GM12864 (cell line): Measurements from ENCODE around the gene FTL.
"Not testable (repeated sequence)": the region's sequence is repeated elsewhere in the genome, so short reads cannot be mapped to it uniquely, and the experiment has no call there.

ENCODE experiments used
- DNase-seq: peaks from one replicate; pipeline ENCODE4 v3.0.0-alpha.2; 2011; ENCODE audit warnings: low read depth
- H3K4me3 ChIP-seq: 2 replicates; pipeline ENCODE4 v1.5.1; 2011; ENCODE audit warnings: mild to moderate bottlenecking, low read depth, low read length, control low read depth
- CTCF ChIP-seq: IDR thresholded peaks from 2 replicates; pipeline ENCODE4 v1.5.1; 2011; ENCODE audit warnings: low read depth, mild to moderate bottlenecking, moderate library complexity, low read length, control low read depth, inconsistent platforms; ENCODE audit errors: missing control alignments

FTL gene

DNA sequence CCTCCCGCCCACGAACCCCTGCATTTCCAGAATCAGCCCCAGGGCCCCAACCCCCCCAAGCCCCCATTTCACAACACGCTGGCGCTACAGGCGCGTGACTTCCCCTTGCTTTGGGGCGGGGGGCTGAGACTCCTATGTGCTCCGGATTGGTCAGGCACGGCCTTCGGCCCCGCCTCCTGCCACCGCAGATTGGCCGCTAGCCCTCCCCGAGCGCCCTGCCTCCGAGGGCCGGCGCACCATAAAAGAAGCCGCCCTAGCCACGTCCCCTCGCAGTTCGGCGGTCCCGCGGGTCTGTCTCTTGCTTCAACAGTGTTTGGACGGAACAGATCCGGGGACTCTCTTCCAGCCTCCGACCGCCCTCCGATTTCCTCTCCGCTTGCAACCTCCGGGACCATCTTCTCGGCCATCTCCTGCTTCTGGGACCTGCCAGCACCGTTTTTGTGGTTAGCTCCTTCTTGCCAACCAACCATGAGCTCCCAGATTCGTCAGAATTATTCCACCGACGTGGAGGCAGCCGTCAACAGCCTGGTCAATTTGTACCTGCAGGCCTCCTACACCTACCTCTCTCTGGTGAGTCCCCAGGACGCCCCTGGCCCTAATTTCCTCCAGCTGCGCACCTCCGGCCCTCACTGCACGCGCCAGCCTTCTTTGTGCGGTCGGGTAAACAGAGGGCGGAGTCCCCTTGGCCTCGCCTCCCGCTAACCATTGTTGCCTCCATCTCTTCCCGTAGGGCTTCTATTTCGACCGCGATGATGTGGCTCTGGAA is at the start of gene FTL:
TSS of gene FTL (plus strand) at position 270 of the 766 bp plus-strand sequence. CDS start at position 469, 199 bp downstream.
- peak; percentile 89 for DNase-seq
- TF ChIP-seq CTCF: no peak
- H3K4me3 ChIP-seq: peak within 1 kb of the TSS; percentile 64

GRCh38 chr19:48915757-48916156 is 49.4 kb upstream of the FTL start:
- TF ChIP-seq CTCF: no peak
- no peak for DNase-seq
- no peak overlapping the region for H3K4me3 ChIP-seq

DNA sequence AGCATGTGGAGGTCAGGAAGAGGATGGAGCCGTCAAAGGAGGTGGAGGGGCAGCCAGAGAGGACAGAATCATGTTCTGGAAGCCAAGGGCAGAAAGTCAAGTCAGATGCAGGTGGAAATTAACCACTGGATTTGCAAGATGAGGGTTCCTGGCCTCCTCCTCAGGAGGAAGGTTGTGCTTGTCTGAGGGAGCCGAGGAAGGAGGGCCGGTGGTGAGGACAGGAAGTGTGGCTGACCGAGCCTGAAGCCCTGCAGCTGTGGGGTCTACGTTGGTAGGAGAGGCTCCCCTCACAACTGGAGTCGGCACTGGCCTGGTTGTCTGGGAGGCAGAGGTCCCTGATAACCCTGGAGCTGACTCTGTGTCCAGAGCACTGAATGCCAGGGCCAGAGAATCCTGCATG is 47.0 kb upstream of the FTL start:
- TF ChIP-seq CTCF: no peak
- no peak for DNase-seq
- H3K4me3 ChIP-seq: no peak overlapping the region

GRCh38 chr19:48918801-48919247 is 46.3 kb upstream of the FTL start:
- no peak for TF ChIP-seq CTCF
- H3K4me3 ChIP-seq: no peak overlapping the region
- no peak for DNase-seq

DNA sequence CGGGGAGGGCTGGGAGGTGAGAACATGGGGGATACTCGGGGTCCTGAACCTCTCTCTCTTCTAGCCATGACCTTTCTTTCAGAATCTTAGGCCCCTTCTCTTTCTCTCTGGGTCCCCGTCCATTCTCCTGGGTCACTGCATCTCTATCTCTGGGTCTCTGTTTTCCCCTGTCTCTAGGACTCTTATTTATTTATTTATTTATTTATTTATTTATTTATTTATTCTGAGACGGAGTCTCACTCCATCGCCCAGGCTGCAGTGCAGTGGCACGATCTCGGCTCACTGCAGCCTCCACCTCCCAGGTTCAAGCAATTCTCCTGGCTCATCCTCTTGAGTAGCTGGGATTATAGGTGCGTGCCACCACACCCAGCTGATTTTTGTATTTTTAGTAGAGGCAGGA is 45.8 kb upstream of the FTL start:
- not testable (repeated sequence) for DNase-seq, H3K4me3 ChIP-seq

DNA sequence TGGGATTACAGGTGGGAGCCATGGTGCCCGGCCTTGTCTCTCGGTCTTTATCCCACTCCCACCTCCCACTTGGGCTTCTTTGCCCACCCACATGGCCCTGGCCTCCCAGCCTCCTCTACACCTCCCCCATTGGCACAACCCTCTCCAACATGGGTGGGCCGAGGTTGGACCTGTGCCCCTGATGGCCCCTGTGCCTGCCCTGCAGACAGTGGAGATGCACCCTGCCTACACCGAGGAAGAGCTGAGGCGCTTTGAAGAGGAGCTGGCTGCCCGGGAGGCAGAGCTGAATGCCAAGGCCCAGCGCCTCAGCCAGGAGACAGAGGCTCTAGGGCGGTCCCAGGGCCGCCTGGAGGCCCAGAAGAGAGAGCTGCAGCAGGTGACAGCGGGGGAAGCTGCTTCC is 44.2 kb upstream of the FTL start:
- DNase-seq: no peak
- H3K4me3 ChIP-seq: no peak overlapping the region
- no peak for TF ChIP-seq CTCF

- DNase-seq: no peak
- no peak overlapping the region for H3K4me3 ChIP-seq
- no peak for TF ChIP-seq CTCF
Measured at GRCh38 chr19:48921721-48922500, 43.2 kb upstream of the FTL start.
